Measurements from ENCODE around the gene SMURF1. TPM values are rescaled to one million over a fixed set of nuclear protein-coding genes. Genes with fewer than 3 reads are reported as not detected.

SMURF1 gene
- total and polyA plus RNA-seq, 2 of the 4 experiments (the other 2 are of a cell fraction): 13.4 to 20.3 TPM

DNA sequence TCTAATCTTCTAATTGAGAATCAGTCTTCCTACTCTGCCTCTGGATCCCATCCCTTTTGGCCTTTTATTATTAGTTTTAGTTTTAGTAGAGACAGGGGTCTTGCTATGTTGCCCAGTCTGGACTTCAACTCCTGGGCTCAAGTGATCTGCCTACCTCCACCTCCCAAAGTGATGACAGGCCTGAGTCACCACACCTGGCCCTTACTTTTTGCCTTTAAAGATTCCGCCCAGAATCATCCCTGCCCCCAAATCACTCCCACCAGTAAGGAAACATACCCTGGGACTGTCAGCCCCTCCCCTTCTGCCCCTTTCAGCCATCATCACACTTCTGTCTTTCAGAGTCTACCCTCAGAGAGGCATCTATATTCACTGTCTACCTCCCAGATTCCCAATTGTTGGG lies 45.3 kb upstream of the SMURF1 start:
- no peaks in the 10 kb centered on the region for H3K9me3 ChIP-seq (ENCODE audit: control insufficient read depth, insufficient read depth, low read length)
- H2AK5ac ChIP-seq (ENCODE audit: low read depth, low read length): no peak overlapping the region
- H3K18ac ChIP-seq (ENCODE audit: low read depth, low read length): no peak overlapping the region
- TF ChIP-seq NFE2L2 (IDR thresholded peaks at IDR 0.05; ENCODE audit: low read depth, low read length) (no peak), RAD21 (IDR thresholded peaks at IDR 0.05; ENCODE audit: low read length) (no peak), CHD1 (IDR thresholded peaks at IDR 0.05; ENCODE audit: low read depth, low read length) (no peak), RCOR1 (IDR thresholded peaks at IDR 0.05; ENCODE audit: insufficient replicate concordance, low read length) (no peak), MAZ (IDR thresholded peaks at IDR 0.05; ENCODE audit: borderline replicate concordance, low read depth, low read length) (no peak)
- TF ChIP-seq, protein P1, sequence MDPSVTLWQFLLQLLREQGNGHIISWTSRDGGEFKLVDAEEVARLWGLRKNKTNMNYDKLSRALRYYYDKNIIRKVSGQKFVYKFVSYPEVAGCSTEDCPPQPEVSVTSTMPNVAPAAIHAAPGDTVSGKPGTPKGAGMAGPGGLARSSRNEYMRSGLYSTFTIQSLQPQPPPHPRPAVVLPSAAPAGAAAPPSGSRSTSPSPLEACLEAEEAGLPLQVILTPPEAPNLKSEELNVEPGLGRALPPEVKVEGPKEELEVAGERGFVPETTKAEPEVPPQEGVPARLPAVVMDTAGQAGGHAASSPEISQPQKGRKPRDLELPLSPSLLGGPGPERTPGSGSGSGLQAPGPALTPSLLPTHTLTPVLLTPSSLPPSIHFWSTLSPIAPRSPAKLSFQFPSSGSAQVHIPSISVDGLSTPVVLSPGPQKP (IDR thresholded peaks at IDR 0.05; ENCODE audit: borderline replicate concordance, low read depth, low read length): no peak
- TF ChIP-seq, protein P2, sequence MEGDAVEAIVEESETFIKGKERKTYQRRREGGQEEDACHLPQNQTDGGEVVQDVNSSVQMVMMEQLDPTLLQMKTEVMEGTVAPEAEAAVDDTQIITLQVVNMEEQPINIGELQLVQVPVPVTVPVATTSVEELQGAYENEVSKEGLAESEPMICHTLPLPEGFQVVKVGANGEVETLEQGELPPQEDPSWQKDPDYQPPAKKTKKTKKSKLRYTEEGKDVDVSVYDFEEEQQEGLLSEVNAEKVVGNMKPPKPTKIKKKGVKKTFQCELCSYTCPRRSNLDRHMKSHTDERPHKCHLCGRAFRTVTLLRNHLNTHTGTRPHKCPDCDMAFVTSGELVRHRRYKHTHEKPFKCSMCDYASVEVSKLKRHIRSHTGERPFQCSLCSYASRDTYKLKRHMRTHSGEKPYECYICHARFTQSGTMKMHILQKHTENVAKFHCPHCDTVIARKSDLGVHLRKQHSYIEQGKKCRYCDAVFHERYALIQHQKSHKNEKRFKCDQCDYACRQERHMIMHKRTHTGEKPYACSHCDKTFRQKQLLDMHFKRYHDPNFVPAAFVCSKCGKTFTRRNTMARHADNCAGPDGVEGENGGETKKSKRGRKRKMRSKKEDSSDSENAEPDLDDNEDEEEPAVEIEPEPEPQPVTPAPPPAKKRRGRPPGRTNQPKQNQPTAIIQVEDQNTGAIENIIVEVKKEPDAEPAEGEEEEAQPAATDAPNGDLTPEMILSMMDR (conservative IDR thresholded peaks at IDR 0.05; ENCODE audit: low read depth, low read length): no peak
- TF ChIP-seq, protein P3, sequence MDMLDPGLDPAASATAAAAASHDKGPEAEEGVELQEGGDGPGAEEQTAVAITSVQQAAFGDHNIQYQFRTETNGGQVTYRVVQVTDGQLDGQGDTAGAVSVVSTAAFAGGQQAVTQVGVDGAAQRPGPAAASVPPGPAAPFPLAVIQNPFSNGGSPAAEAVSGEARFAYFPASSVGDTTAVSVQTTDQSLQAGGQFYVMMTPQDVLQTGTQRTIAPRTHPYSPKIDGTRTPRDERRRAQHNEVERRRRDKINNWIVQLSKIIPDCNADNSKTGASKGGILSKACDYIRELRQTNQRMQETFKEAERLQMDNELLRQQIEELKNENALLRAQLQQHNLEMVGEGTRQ (IDR thresholded peaks at IDR 0.05; ENCODE audit: low read depth, low read length): no peak
- no peak overlapping the region for H3K56ac ChIP-seq (ENCODE audit: extremely low read depth, insufficient read depth, low read length)
- no peaks in the 10 kb centered on the region; the same call in 1 of the 2 replicates for H3K4me1 ChIP-seq (ENCODE audit: control insufficient read depth, insufficient read depth, low read length)
- peaks cover 6% of the 10 kb centered on the region for H3K27me3 ChIP-seq (ENCODE audit: control insufficient read depth, insufficient read depth, low read length)
- WGBS, 2 experiments (ENCODE audit: extremely low coverage in 2 of 2, insufficient read length in 1 of 2): 100% methylated on average over 1 of the region's 1 CpG; no CpG with 5 or more reads in 1 of the 2 experiments
- H3K36me3 ChIP-seq (ENCODE audit: control insufficient read depth, insufficient read depth, low read length): no peaks in the 10 kb centered on the region
- no peak overlapping the region for H3K27ac ChIP-seq (ENCODE audit: insufficient read depth, low read length)
- no peak overlapping the region for H2BK5ac ChIP-seq (ENCODE audit: low read depth, low read length, poor library complexity, severe bottlenecking)
- no peak overlapping the region for H3K23ac ChIP-seq (ENCODE audit: low read depth, low read length)
- H3K4me2 ChIP-seq (ENCODE audit: low read depth, low read length): no peak overlapping the region
- no peaks in the 10 kb centered on the region for H3K79me1 ChIP-seq (ENCODE audit: low read depth in 1 of 2, low read length in 2 of 2)
- no peak overlapping the region for H4K5ac ChIP-seq (ENCODE audit: low read depth, low read length)
- peaks cover 4% of the 10 kb centered on the region; the same call in 1 of the 2 replicates for H3K9me1 ChIP-seq (ENCODE audit: insufficient read depth, low read length)
- intact Hi-C loops (cut with micrococcal nuclease) (no loop called here), in situ Hi-C loops (cut with MboI; ENCODE audit: low sequenced_read_pairs) (no loop called here), dilution Hi-C loops (cut with HindIII; ENCODE audit: low sequenced_read_pairs, unreplicated experiment) (no loop called here)
- H3K14ac ChIP-seq (replicated peaks; ENCODE audit: low read depth, low read length): no peak overlapping the region
- no peak overlapping the region for H4K8ac ChIP-seq (ENCODE audit: low read depth in 2 of 2, low read length in 2 of 2)
- ChIA-PET CTCF (no interaction called here), POLR2A (ENCODE audit: unreplicated experiment) (no interaction called here)
- H3K4me3 ChIP-seq (ENCODE audit: insufficient read depth, low read depth, low read length): no peak overlapping the region
- no peak overlapping the region for H2AFZ ChIP-seq (replicated peaks; ENCODE audit: low read length, poor library complexity)
- H4K20me1 ChIP-seq (ENCODE audit: insufficient read depth, low read length): no peaks in the 10 kb centered on the region
- no peak overlapping the region for H2AK9ac ChIP-seq (replicated peaks; ENCODE audit: low read depth, low read length, poor library complexity)
- no peak for DNase-seq
- no peak overlapping the region for H2BK20ac ChIP-seq (ENCODE audit: low read depth, low read length)
- ATAC-seq (ENCODE audit: low read depth): no peak
- no TSS peak for BruUV-seq (replicated peaks)
- no peak overlapping the region for H3K4ac ChIP-seq (ENCODE audit: low read depth, low read length)
- H2BK120ac ChIP-seq (ENCODE audit: low read depth, low read length): no peak overlapping the region
- no peak overlapping the region for H4K91ac ChIP-seq (ENCODE audit: insufficient read depth, low read depth, low read length)
- no peak overlapping the region for H2BK15ac ChIP-seq (ENCODE audit: low read depth, low read length)
- no peak overlapping the region for H3K9ac ChIP-seq (ENCODE audit: low read depth, low read length)
